OCI-LY3 (cell line): ENCODE measurements around the gene ZAP70.

Experiments
- H2AFZ ChIP-seq: fragments of 200-600, 300-600 bp; shearing (Covaris generic); 2 replicates; pipeline ENCODE4 v1.6.0; 2014; ENCODE audit warnings: antibody characterized with exemption, low read depth, low read length
- H3K27ac ChIP-seq: fragments of 200-600, 300-600 bp; sonication (generic); 2 replicates; pipeline ENCODE4 v1.5.1; 2014; ENCODE audit warnings: mild to moderate bottlenecking, low read length, moderate library complexity, mixed read lengths
- H3K27me3 ChIP-seq: fragments of 200-600, 300-600 bp; sonication (generic); 2 replicates; pipeline ENCODE4 v1.6.1; 2014; ENCODE audit warnings: low read depth, low read length, mixed read lengths
- H3K36me3 ChIP-seq: fragments of 200-600, 300-600 bp; sonication (generic); replicated peaks from 2 replicates; pipeline ENCODE3; 2014; ENCODE audit warnings: low read depth, low read length, mixed read lengths
- H3K4me1 ChIP-seq: fragments of 300-600, 200-600 bp; sonication (generic); 2 replicates; pipeline ENCODE4 v1.6.1; 2014; ENCODE audit warnings: low read length, mixed read lengths
- H3K4me2 ChIP-seq: fragments of 200-600, 300-600 bp; sonication (generic); 2 replicates; pipeline ENCODE4 v1.6.1; 2014; ENCODE audit warnings: low read length, mixed read lengths
- H3K4me3 ChIP-seq: fragments of 300-600, 200-600 bp; sonication (generic); 2 replicates; pipeline ENCODE4 v1.5.1; 2014; ENCODE audit warnings: antibody characterized with exemption, mild to moderate bottlenecking, low read length, moderate library complexity
- H3K79me2 ChIP-seq: fragments of 300-600, 200-600 bp; shearing (Covaris generic); 2 replicates; pipeline ENCODE4 v1.6.1; 2014; ENCODE audit warnings: mild to moderate bottlenecking, low read length, mixed read lengths
- H3K9ac ChIP-seq: fragments of 300-600, 200-600 bp; shearing (Covaris generic); 2 replicates; pipeline ENCODE4 v1.6.0; 2014; ENCODE audit warnings: mild to moderate bottlenecking, low read length, moderate library complexity
- H3K9me3 ChIP-seq: fragments of 200-600, 300-600 bp; shearing (Covaris generic); 2 replicates; pipeline ENCODE4 v1.6.1; 2014; ENCODE audit warnings: low read length, mixed read lengths; ENCODE audit not compliant: insufficient read depth
- H4K20me1 ChIP-seq: fragments of 200-600, 300-600 bp; sonication (generic); 2 replicates; pipeline ENCODE4 v1.6.1; 2016; ENCODE audit warnings: low read length, mixed read lengths; ENCODE audit not compliant: insufficient read depth
- EZH2phosphoT487 ChIP-seq: fragments of 200-600 bp; shearing (Covaris generic); IDR thresholded peaks from 2 replicates; pipeline ENCODE4 v1.6.1; 2018; ENCODE audit warnings: antibody characterized with exemption, mixed run types, low read depth
- TF ChIP-seq, protein P1 (sequence below): fragments of 200-600, 300-600 bp; sonication (generic); IDR thresholded peaks from 2 replicates; pipeline ENCODE4 v1.5.1; 2014; ENCODE audit warnings: antibody characterized with exemption, low read length, low read depth

Gene ZAP70

DNA sequence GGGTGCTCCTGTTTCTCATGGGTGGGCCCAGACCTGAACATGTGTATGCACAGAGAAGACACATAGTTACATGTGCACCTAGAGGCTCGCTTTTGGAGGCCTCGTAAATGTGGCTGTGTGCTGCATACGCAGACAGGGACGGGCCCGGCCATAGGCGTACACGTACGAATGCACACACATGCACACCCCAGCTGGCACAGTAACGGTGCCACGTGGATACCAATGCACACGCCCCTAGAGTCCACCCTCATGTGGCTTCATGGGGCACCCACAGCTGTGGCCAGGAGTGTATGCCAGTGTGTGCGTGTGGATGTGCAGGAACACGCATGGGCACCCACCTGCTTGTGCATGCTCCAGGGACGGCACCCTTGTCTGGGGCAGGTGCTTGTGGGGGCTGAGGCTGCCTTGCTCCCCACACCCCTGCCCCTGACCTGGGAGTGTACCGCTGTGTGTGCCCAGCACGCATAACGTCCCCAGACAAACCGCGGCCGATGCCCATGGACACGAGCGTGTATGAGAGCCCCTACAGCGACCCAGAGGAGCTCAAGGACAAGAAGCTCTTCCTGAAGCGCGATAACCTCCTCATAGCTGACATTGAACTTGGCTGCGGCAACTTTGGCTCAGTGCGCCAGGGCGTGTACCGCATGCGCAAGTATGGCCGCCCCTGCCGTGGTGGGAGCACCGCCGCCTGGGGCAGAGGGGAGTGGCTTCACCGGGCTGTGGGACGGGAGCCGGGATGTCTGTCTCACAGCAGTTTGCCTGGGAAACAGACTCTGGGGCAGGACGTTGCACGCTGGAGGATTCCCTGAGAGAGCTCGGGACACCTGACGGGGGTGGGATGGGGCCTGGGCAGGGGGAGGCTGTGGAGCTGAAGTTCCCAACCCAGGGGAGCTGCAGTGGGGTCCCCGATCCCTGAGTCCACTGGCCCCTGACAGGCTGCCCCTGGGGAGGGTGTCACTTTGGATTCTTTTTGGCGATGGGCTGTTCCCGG lies 21.0 kb downstream of the ZAP70 start:
- Histone ChIP-seq H3K36me3 (no peaks in the 10 kb centered on the region), H3K27me3 (no peaks in the 10 kb centered on the region), H3K9me3 (no peaks in the 10 kb centered on the region; the same call in 1 of the 2 replicates), H3K4me3 (no peak overlapping the region), H3K27ac (no peak overlapping the region), H2AFZ (no peak overlapping the region), H3K79me2 (no peaks in the 10 kb centered on the region), H4K20me1 (no peaks in the 10 kb centered on the region), H3K9ac (no peak overlapping the region), H3K4me1 (no peaks in the 10 kb centered on the region), H3K4me2 (no peak overlapping the region)
- TF ChIP-seq EZH2phosphoT487: no peak
- TF ChIP-seq, protein P1, sequence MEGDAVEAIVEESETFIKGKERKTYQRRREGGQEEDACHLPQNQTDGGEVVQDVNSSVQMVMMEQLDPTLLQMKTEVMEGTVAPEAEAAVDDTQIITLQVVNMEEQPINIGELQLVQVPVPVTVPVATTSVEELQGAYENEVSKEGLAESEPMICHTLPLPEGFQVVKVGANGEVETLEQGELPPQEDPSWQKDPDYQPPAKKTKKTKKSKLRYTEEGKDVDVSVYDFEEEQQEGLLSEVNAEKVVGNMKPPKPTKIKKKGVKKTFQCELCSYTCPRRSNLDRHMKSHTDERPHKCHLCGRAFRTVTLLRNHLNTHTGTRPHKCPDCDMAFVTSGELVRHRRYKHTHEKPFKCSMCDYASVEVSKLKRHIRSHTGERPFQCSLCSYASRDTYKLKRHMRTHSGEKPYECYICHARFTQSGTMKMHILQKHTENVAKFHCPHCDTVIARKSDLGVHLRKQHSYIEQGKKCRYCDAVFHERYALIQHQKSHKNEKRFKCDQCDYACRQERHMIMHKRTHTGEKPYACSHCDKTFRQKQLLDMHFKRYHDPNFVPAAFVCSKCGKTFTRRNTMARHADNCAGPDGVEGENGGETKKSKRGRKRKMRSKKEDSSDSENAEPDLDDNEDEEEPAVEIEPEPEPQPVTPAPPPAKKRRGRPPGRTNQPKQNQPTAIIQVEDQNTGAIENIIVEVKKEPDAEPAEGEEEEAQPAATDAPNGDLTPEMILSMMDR: no peak

DNA sequence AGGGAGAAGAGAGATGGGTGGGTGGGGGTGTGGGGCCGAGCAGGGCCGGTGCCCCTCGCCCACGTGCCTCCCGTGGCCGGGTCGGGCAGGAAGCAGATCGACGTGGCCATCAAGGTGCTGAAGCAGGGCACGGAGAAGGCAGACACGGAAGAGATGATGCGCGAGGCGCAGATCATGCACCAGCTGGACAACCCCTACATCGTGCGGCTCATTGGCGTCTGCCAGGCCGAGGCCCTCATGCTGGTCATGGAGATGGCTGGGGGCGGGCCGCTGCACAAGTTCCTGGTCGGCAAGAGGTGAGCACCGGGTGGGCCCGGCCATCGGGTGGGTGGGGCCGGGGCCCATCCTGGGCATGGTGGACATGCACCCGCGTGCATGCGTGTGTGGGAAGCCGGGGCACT lies 21.8 kb downstream of the ZAP70 start:
- no peaks in the 10 kb centered on the region for H3K27me3 ChIP-seq

DNA sequence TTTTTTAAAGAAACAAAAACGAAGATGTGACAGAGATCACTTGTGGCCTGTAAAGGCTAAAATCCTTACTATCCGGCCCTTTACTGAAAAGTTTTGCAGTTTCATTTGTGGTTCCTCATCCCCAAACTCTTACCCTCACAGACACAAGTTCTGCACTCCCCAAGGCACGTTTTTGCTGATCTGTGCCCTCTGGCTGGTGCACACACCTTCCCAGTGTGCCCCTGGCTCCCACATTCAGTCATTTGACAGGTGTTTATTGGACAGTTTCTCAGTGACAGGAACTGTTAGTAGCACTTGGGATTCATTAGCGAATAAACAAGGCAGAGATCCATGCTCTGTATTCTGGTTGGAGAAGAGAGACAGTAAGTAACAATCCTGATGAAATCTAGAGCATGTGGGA lies 22.8 kb downstream of the ZAP70 start:
- TF ChIP-seq, protein P1: no peak
- no peak for TF ChIP-seq EZH2phosphoT487
- no peak overlapping the region for H2AFZ ChIP-seq
- H4K20me1 ChIP-seq: no peaks in the 10 kb centered on the region
- H3K4me2 ChIP-seq: no peak overlapping the region
- H3K4me1 ChIP-seq: no peaks in the 10 kb centered on the region
- no peak overlapping the region for H3K9ac ChIP-seq
- H3K27me3 ChIP-seq: no peaks in the 10 kb centered on the region
- H3K79me2 ChIP-seq: no peaks in the 10 kb centered on the region
- no peaks in the 10 kb centered on the region for H3K36me3 ChIP-seq
- no peaks in the 10 kb centered on the region for H3K9me3 ChIP-seq
- no peak overlapping the region for H3K4me3 ChIP-seq
- H3K27ac ChIP-seq: no peak overlapping the region

More for the DNA sequence above, 21.8 kb downstream of the ZAP70 start:
- Histone ChIP-seq H2AFZ (no peak overlapping the region), H3K36me3 (no peaks in the 10 kb centered on the region), H3K9me3 (no peaks in the 10 kb centered on the region; the same call in 1 of the 2 replicates), H4K20me1 (no peaks in the 10 kb centered on the region), H3K4me1 (no peaks in the 10 kb centered on the region), H3K79me2 (no peaks in the 10 kb centered on the region), H3K27ac (no peak overlapping the region), H3K4me2 (no peak overlapping the region), H3K4me3 (no peak overlapping the region), H3K9ac (no peak overlapping the region)
- no peak for TF ChIP-seq EZH2phosphoT487
- TF ChIP-seq, protein P1: no peak

- Histone ChIP-seq H3K79me2 (no peaks in the 10 kb centered on the region), H3K4me3 (no peak overlapping the region), H3K27me3 (no peaks in the 10 kb centered on the region), H3K9me3 (no peaks in the 10 kb centered on the region), H2AFZ (no peak overlapping the region), H4K20me1 (no peaks in the 10 kb centered on the region), H3K9ac (no peak overlapping the region), H3K36me3 (no peaks in the 10 kb centered on the region), H3K27ac (no peak overlapping the region), H3K4me1 (no peaks in the 10 kb centered on the region), H3K4me2 (no peak overlapping the region)
- no peak for TF ChIP-seq EZH2phosphoT487
- TF ChIP-seq, protein P1: no peak
These were observed 23.4 kb downstream of the ZAP70 start for GRCh38 chr2:97736608-97737330.
